ENCODE results near the gene RPS6KC1.

Gene RPS6KC1

GRCh38 chr1:213020016-213020415 is 31.0 kb upstream of the RPS6KC1 start:
- TF ChIP-seq CREB1 (IDR thresholded peaks at IDR 0.05; ENCODE audit: low read depth) (no peak), TEAD4 (IDR thresholded peaks at IDR 0.05) (no peak), REST (IDR thresholded peaks at IDR 0.05; ENCODE audit: low read depth) (no peak), ZBTB7A (IDR thresholded peaks at IDR 0.05; ENCODE audit: low read depth) (no peak), CEBPB (IDR thresholded peaks at IDR 0.05) (no peak), TAF1 (IDR thresholded peaks at IDR 0.05; ENCODE audit: low read depth) (no peak), EP300 (IDR thresholded peaks at IDR 0.05; ENCODE audit: borderline replicate concordance) (no peak), USF1 (IDR thresholded peaks at IDR 0.05) (no peak), NFIC (IDR thresholded peaks at IDR 0.05) (no peak), FOXM1 (IDR thresholded peaks at IDR 0.05; ENCODE audit: borderline replicate concordance, low read depth) (no peak), YY1 (IDR thresholded peaks at IDR 0.05; ENCODE audit: low read depth) (no peak), TCF12 (IDR thresholded peaks at IDR 0.05; ENCODE audit: low read depth) (no peak), RAD21 (IDR thresholded peaks at IDR 0.05; ENCODE audit: low read depth) (no peak), EGR1 (IDR thresholded peaks at IDR 0.05) (no peak)

GRCh38 chr1:213032651-213033050 is 18.4 kb upstream of the RPS6KC1 start:
- TF ChIP-seq RAD21 (IDR thresholded peaks at IDR 0.05; ENCODE audit: low read depth) = no peak
- no peak for TF ChIP-seq NFIC (IDR thresholded peaks at IDR 0.05)
- TF ChIP-seq MAX (IDR thresholded peaks at IDR 0.05) = no peak
- no peak for TF ChIP-seq YY1 (IDR thresholded peaks at IDR 0.05; ENCODE audit: low read depth)
- TF ChIP-seq TCF12 (IDR thresholded peaks at IDR 0.05; ENCODE audit: low read depth) = no peak
- TF ChIP-seq CEBPB (IDR thresholded peaks at IDR 0.05) = no peak
- TF ChIP-seq REST (IDR thresholded peaks at IDR 0.05; ENCODE audit: low read depth) = no peak
- TF ChIP-seq USF1 (IDR thresholded peaks at IDR 0.05) = no peak
- no peak for TF ChIP-seq CREB1 (IDR thresholded peaks at IDR 0.05; ENCODE audit: low read depth)
- no peak for TF ChIP-seq EGR1 (IDR thresholded peaks at IDR 0.05)
- TF ChIP-seq EP300 (IDR thresholded peaks at IDR 0.05; ENCODE audit: borderline replicate concordance) = no peak
- no peak for TF ChIP-seq TAF1 (IDR thresholded peaks at IDR 0.05; ENCODE audit: low read depth)
- no peak for TF ChIP-seq ZBTB7A (IDR thresholded peaks at IDR 0.05; ENCODE audit: low read depth)
- TF ChIP-seq FOXM1 (IDR thresholded peaks at IDR 0.05; ENCODE audit: borderline replicate concordance, low read depth) = no peak

GRCh38 chr1:213034713-213035112 is 16.3 kb upstream of the RPS6KC1 start:
- TF ChIP-seq NFIC (IDR thresholded peaks at IDR 0.05) = no peak
- TF ChIP-seq EGR1 (IDR thresholded peaks at IDR 0.05) = no peak
- no peak for TF ChIP-seq CEBPB (IDR thresholded peaks at IDR 0.05)
- TF ChIP-seq USF1 (IDR thresholded peaks at IDR 0.05) = no peak
- no peak for TF ChIP-seq CREB1 (IDR thresholded peaks at IDR 0.05; ENCODE audit: low read depth)
- TF ChIP-seq REST (IDR thresholded peaks at IDR 0.05; ENCODE audit: low read depth) = no peak
- TF ChIP-seq TEAD4 (IDR thresholded peaks at IDR 0.05) = no peak
- TF ChIP-seq EP300 (IDR thresholded peaks at IDR 0.05; ENCODE audit: borderline replicate concordance) = no peak

- no peak for TF ChIP-seq EGR1 (IDR thresholded peaks at IDR 0.05)
- TF ChIP-seq YY1 (IDR thresholded peaks at IDR 0.05; ENCODE audit: low read depth) = no peak
- no peak for TF ChIP-seq MAX (IDR thresholded peaks at IDR 0.05)
- no peak for TF ChIP-seq TCF12 (IDR thresholded peaks at IDR 0.05; ENCODE audit: low read depth)
- no peak for TF ChIP-seq REST (IDR thresholded peaks at IDR 0.05; ENCODE audit: low read depth)
- TF ChIP-seq FOXM1 (IDR thresholded peaks at IDR 0.05; ENCODE audit: borderline replicate concordance, low read depth) = no peak
Measured at GRCh38 chr1:213035573-213035972, 15.5 kb upstream of the RPS6KC1 start.

Data from Ishikawa (cell line).